ENCODE results near the gene XRCC1. TPM values are rescaled to one million over a fixed set of nuclear protein-coding genes. Genes with fewer than 3 reads are reported as not detected.
"Not testable (repeated sequence)": the region's sequence is repeated elsewhere in the genome, so short reads cannot be mapped to it uniquely, and the experiment has no call there.

Gene XRCC1
- total RNA-seq, 1 experiment from 2014 or later = 56.8 TPM

- no peak overlapping the region for H3K4me3 Mint-ChIP-seq (ENCODE audit: low read depth, unreplicated experiment)
- no peaks in the 10 kb centered on the region for H3K4me1 Mint-ChIP-seq (ENCODE audit: low read depth, unreplicated experiment)
- no peak for DNase-seq
- H3K27me3 Mint-ChIP-seq (ENCODE audit: unreplicated experiment) = no peaks in the 10 kb centered on the region
- H3K9me3 Mint-ChIP-seq (ENCODE audit: low read depth, unreplicated experiment) = no peaks in the 10 kb centered on the region
- CTCF ChIA-PET = no interaction called here
- intact Hi-C loops (cut with micrococcal nuclease; ENCODE audit: unreplicated experiment) = no loop called here
- peaks cover 14% of the 10 kb centered on the region for H3K36me3 Mint-ChIP-seq (ENCODE audit: insufficient read depth, unreplicated experiment)
- BruUV-seq (replicated peaks) = no TSS peak
- no peak for TF ChIP-seq CTCF (IDR thresholded peaks at IDR 0.05; ENCODE audit: unreplicated experiment)
- H3K27ac Mint-ChIP-seq (ENCODE audit: unreplicated experiment) = no peak overlapping the region
These were observed 31.4 kb upstream of the XRCC1 start for GRCh38 chr19:43606569-43607229.

- TF ChIP-seq CTCF (IDR thresholded peaks at IDR 0.05; ENCODE audit: unreplicated experiment) = no peak
These were observed 30.7 kb upstream of the XRCC1 start for GRCh38 chr19:43605875-43606568.

GRCh38 chr19:43600326-43600725 lies 25.0 kb upstream of the XRCC1 start:
- Mint-ChIP-seq H3K4me1 (ENCODE audit: low read depth, unreplicated experiment) (peaks cover 23% of the 10 kb centered on the region), H3K36me3 (ENCODE audit: insufficient read depth, unreplicated experiment) (peaks cover 39% of the 10 kb centered on the region)
- BruUV-seq (replicated peaks); H3K9me3 Mint-ChIP-seq (ENCODE audit: low read depth, unreplicated experiment); H3K4me3 Mint-ChIP-seq (ENCODE audit: low read depth, unreplicated experiment); DNase-seq; H3K27ac Mint-ChIP-seq (ENCODE audit: unreplicated experiment); H3K27me3 Mint-ChIP-seq (ENCODE audit: unreplicated experiment); CTCF ChIA-PET; intact Hi-C loops (cut with micrococcal nuclease; ENCODE audit: unreplicated experiment): not testable (repeated sequence)

More at GRCh38 chr19:43605875-43606568, 30.7 kb upstream of the XRCC1 start:
- Mint-ChIP-seq H3K27ac (ENCODE audit: unreplicated experiment) (no peak overlapping the region), H3K4me1 (ENCODE audit: low read depth, unreplicated experiment) (no peaks in the 10 kb centered on the region), H3K27me3 (ENCODE audit: unreplicated experiment) (no peaks in the 10 kb centered on the region), H3K36me3 (ENCODE audit: insufficient read depth, unreplicated experiment) (peaks cover 16% of the 10 kb centered on the region), H3K4me3 (ENCODE audit: low read depth, unreplicated experiment) (no peak overlapping the region), H3K9me3 (ENCODE audit: low read depth, unreplicated experiment) (no peaks in the 10 kb centered on the region)
- intact Hi-C loops (cut with micrococcal nuclease; ENCODE audit: unreplicated experiment) = no loop called here
- DNase-seq = no peak
- CTCF ChIA-PET = interaction anchor here (1.1 kb wide), 1 partner anchor 11 kb away, joined by 8 read pairs; the partner anchor contains the start of gene IRGQ
- BruUV-seq (replicated peaks) = no TSS peak

- Mint-ChIP-seq H3K27me3 (ENCODE audit: unreplicated experiment) (no peaks in the 10 kb centered on the region), H3K4me1 (ENCODE audit: low read depth, unreplicated experiment) (peaks cover 23% of the 10 kb centered on the region), H3K9me3 (ENCODE audit: low read depth, unreplicated experiment) (no peaks in the 10 kb centered on the region), H3K36me3 (ENCODE audit: insufficient read depth, unreplicated experiment) (peaks cover 45% of the 10 kb centered on the region), H3K4me3 (ENCODE audit: low read depth, unreplicated experiment) (no peak overlapping the region), H3K27ac (ENCODE audit: unreplicated experiment) (no peak overlapping the region)
- TSS peak; percentile 8 for BruUV-seq (replicated peaks)
- intact Hi-C loops (cut with micrococcal nuclease; ENCODE audit: unreplicated experiment) = no loop called here
- no peak for TF ChIP-seq CTCF (IDR thresholded peaks at IDR 0.05; ENCODE audit: unreplicated experiment)
- CTCF ChIA-PET = no interaction called here
- DNase-seq = no peak
These were observed 24.4 kb upstream of the XRCC1 start for GRCh38 chr19:43599635-43600295.
